OCI-LY1 (cell line): Measurements from ENCODE around the gene XIRP2.

Experiments used
- H2AFZ ChIP-seq: fragments of 200-600 bp; sonication (generic), shearing (Covaris generic); 2 replicates; pipeline ENCODE4 v1.6.0; 2014; ENCODE audit warnings: antibody characterized with exemption, mild to moderate bottlenecking, low read length
- H3F3A ChIP-seq: fragments of 200-600 bp; sonication (generic), shearing (Covaris generic); 2 replicates; pipeline ENCODE4 v1.6.0; 2014; ENCODE audit warnings: mild to moderate bottlenecking, antibody characterized with exemption, low read length, moderate library complexity; ENCODE audit not compliant: insufficient read depth
- H3K27ac ChIP-seq: fragments of 200-600 bp; sonication (generic); 2 replicates; pipeline ENCODE4 v1.5.1; 2014; ENCODE audit warnings: low read length, mixed run types, mild to moderate bottlenecking, low read depth; ENCODE audit not compliant: poor library complexity, severe bottlenecking
- H3K27me3 ChIP-seq: fragments of 200-600 bp; sonication (generic); 2 replicates; pipeline ENCODE4 v1.6.0; 2014; ENCODE audit warnings: antibody characterized with exemption, mild to moderate bottlenecking, low read length, moderate library complexity; ENCODE audit not compliant: insufficient read depth
- H3K36me3 ChIP-seq: fragments of 200-600 bp; sonication (generic); 2 replicates; pipeline ENCODE4 v1.6.1; 2014; ENCODE audit warnings: mild to moderate bottlenecking, antibody characterized with exemption, low read length, moderate library complexity, mixed read lengths; ENCODE audit not compliant: insufficient read depth
- H3K4me1 ChIP-seq: fragments of 200-600 bp; sonication (generic); 2 replicates; pipeline ENCODE4 v1.5.1; 2014; ENCODE audit warnings: mild to moderate bottlenecking, low read length, moderate library complexity; ENCODE audit not compliant: insufficient read depth, severe bottlenecking
- H3K4me2 ChIP-seq: fragments of 200-600 bp; sonication (generic), shearing (Covaris generic); 2 replicates; pipeline ENCODE4 v1.6.1; 2014; ENCODE audit warnings: low read length
- H3K4me3 ChIP-seq: fragments of 200-600 bp; sonication (generic); 2 replicates; pipeline ENCODE4 v1.5.1; 2014; ENCODE audit warnings: low read length, low read depth, mild to moderate bottlenecking, mixed read lengths; ENCODE audit not compliant: poor library complexity, severe bottlenecking
- H3K79me2 ChIP-seq: fragments of 200-600 bp; shearing (Covaris generic); 2 replicates; pipeline ENCODE4 v1.6.1; 2016; ENCODE audit warnings: mixed run types, low read length, mixed read lengths; ENCODE audit not compliant: insufficient read depth
- H3K9ac ChIP-seq: fragments of 200-600 bp; sonication (generic), shearing (Covaris generic); 2 replicates; pipeline ENCODE4 v1.6.1; 2014; ENCODE audit warnings: mild to moderate bottlenecking, low read length, mixed read lengths
- H3K9me2 ChIP-seq: fragments of 200-600 bp; sonication (generic), shearing (Covaris generic); 2 replicates; pipeline ENCODE4 v1.6.1; 2014; ENCODE audit warnings: low read depth, mild to moderate bottlenecking, low read length, mixed read lengths
- H3K9me3 ChIP-seq: fragments of 200-600 bp; shearing (Covaris generic); 2 replicates; pipeline ENCODE4 v1.6.1; 2014; ENCODE audit warnings: low read length, mixed read lengths
- H4K20me1 ChIP-seq: fragments of 200-600 bp; sonication (generic), shearing (Covaris generic); 2 replicates; pipeline ENCODE4 v1.6.0; 2016; ENCODE audit warnings: mild to moderate bottlenecking, low read length; ENCODE audit not compliant: insufficient read depth
- CTCF ChIP-seq: fragments of 200-600 bp; sonication (generic), shearing (Covaris generic); IDR thresholded peaks from 2 replicates; pipeline ENCODE4 v1.5.1; 2017; ENCODE audit warnings: mild to moderate bottlenecking, antibody characterized with exemption, low read length, moderate library complexity, mixed read lengths
- EZH2 ChIP-seq: fragments of 200-600 bp; sonication (generic), shearing (Covaris generic); IDR thresholded peaks from 2 replicates; pipeline ENCODE4 v1.8.0; 2017; ENCODE audit warnings: borderline replicate concordance, mixed run types, mild to moderate bottlenecking, antibody characterized with exemption, low read length, moderate library complexity, mixed read lengths

XIRP2 gene

DNA sequence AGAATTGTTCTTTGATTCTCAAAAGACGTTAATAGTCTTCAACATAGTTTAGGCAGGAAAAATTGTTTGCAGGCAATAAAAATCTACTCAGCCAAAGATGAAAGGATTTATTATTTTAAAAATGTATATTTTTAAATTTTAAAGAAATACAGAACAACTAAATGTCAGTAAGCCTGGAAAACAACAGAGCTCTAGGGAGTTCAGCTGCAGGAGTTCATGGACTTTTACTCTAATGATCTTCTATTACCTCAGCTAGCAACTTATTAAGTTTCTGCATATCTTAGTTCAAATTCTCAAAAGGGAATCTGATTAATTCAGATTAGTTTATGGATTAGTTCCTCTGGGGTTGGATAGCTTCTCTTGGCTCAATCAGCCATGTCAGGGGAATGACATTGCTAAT lies 17.9 kb upstream of the XIRP2 start:
- Histone ChIP-seq H3K27ac (no peak overlapping the region), H3K79me2 (no peaks in the 10 kb centered on the region), H3K9ac (no peak overlapping the region), H2AFZ (no peak overlapping the region), H3K4me3 (no peak overlapping the region), H3F3A (no peaks in the 10 kb centered on the region), H3K9me3 (no peaks in the 10 kb centered on the region), H3K4me1 (no peaks in the 10 kb centered on the region), H3K4me2 (no peak overlapping the region), H4K20me1 (no peaks in the 10 kb centered on the region), H3K27me3 (no peaks in the 10 kb centered on the region), H3K9me2 (no peaks in the 10 kb centered on the region), H3K36me3 (no peaks in the 10 kb centered on the region)
- TF ChIP-seq EZH2 (no peak), CTCF (no peak)

DNA sequence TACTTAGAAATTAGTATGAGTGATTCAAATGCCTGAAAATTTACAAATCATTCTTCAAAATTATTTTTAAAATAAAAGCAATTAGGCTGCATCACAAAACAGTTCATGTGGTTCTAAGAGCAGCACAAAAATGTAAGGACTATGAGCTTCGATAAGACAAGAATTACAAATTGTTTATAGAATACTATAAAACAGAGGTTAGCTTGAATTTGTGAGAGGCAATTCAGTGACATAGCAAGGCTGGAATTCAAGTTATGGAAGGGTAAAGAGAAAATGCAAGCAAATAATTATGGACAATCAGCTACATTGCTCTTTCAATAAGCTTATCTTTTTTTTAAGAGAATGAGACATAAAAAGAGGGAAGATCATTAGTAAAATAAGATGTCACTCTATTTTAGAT lies 7.1 kb upstream of the XIRP2 start:
- H2AFZ ChIP-seq = no peak overlapping the region
- no peaks in the 10 kb centered on the region for H3K9me3 ChIP-seq
- H3K4me3 ChIP-seq = no peak overlapping the region
- H3K9me2 ChIP-seq = no peaks in the 10 kb centered on the region
- no peaks in the 10 kb centered on the region for H3K4me1 ChIP-seq
- no peak overlapping the region for H3K4me2 ChIP-seq
- no peaks in the 10 kb centered on the region for H4K20me1 ChIP-seq
- H3K79me2 ChIP-seq = no peaks in the 10 kb centered on the region
- no peaks in the 10 kb centered on the region for H3K36me3 ChIP-seq
- H3K27me3 ChIP-seq = no peaks in the 10 kb centered on the region
- TF ChIP-seq EZH2 = no peak
- no peak overlapping the region for H3K9ac ChIP-seq
- no peaks in the 10 kb centered on the region for H3F3A ChIP-seq
- H3K27ac ChIP-seq = no peak overlapping the region

DNA sequence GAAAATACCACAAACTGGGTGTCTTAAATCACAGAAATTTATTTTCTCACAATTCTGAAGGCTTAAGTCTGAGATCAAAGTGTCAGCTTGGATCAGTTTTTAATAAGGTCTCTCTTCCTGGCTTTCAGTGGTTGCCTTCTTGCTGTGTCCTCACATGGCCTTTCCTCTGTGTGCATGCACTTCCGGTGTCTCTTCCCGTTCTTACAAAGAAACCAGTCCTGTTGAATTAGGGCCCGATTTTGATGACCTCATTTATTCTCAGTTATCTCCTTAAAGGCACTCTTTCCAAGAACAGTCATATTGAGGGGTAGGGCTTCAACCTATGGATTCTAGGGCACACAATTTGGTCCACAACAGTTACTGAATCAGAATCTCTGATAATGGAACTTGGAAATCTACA lies 5.4 kb upstream of the XIRP2 start:
- H3K79me2 ChIP-seq = no peaks in the 10 kb centered on the region
- H3F3A ChIP-seq = no peaks in the 10 kb centered on the region
- H3K4me3 ChIP-seq = no peak overlapping the region
- H3K4me2 ChIP-seq = no peak overlapping the region
- TF ChIP-seq EZH2 = no peak
- no peak for TF ChIP-seq CTCF
- no peaks in the 10 kb centered on the region for H4K20me1 ChIP-seq
- H3K9me2 ChIP-seq = no peaks in the 10 kb centered on the region
- H3K27me3 ChIP-seq = no peaks in the 10 kb centered on the region
- H2AFZ ChIP-seq = no peak overlapping the region
- no peak overlapping the region for H3K9ac ChIP-seq
- H3K9me3 ChIP-seq = no peaks in the 10 kb centered on the region
- H3K27ac ChIP-seq = no peak overlapping the region
- H3K4me1 ChIP-seq = no peaks in the 10 kb centered on the region
- H3K36me3 ChIP-seq = no peaks in the 10 kb centered on the region

DNA sequence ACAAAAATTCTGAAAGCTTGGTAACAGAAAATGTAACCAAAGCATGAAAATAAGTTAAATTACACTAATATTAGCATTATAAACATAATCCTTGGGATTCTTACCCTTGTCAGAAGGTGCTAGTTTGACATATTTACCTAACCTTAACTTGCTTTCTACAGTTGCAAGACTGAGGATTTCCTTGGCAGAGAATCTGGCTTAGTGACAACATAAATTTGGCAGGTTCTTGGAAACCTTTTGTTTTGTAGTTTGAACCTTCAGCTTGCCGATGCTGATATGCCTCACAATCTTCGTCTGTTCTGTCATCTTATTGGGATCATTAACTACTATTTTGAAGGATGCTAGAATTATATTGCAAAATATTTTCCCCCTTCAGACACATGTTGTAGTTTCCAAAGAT lies 3.4 kb downstream of the XIRP2 start:
- Histone ChIP-seq H3F3A (no peaks in the 10 kb centered on the region), H3K4me3 (no peak overlapping the region), H3K4me2 (no peak overlapping the region), H4K20me1 (no peaks in the 10 kb centered on the region), H2AFZ (no peak overlapping the region), H3K9me3 (no peaks in the 10 kb centered on the region), H3K9me2 (no peaks in the 10 kb centered on the region), H3K4me1 (no peaks in the 10 kb centered on the region), H3K27ac (no peak overlapping the region), H3K79me2 (no peaks in the 10 kb centered on the region), H3K9ac (no peak overlapping the region), H3K36me3 (no peaks in the 10 kb centered on the region), H3K27me3 (no peaks in the 10 kb centered on the region)
- TF ChIP-seq EZH2 (no peak), CTCF (no peak)
